Measurements from ENCODE around the gene AGAP1. TPM values are rescaled to one million over a fixed set of nuclear protein-coding genes. Genes with fewer than 3 reads are reported as not detected.

The AGAP1 gene
- total RNA-seq, 1 donor from 2014 or later = 33.7 TPM

GRCh38 chr2:236165842-236166795, 672.3 kb downstream of the AGAP1 start:
- H3K27me3 ChIP-seq (ENCODE audit: control insufficient read depth, insufficient read depth, low read length) = peaks cover 83% of the 10 kb centered on the region
- peak overlapping the region; percentile 4 for H3K4me3 ChIP-seq (ENCODE audit: low read depth, low read length)
- no peaks in the 10 kb centered on the region for H3K36me3 ChIP-seq (ENCODE audit: control insufficient read depth, insufficient read depth, low read length)
- DNase-seq (ENCODE audit: low read depth) = no peak
- no peak for TF ChIP-seq CTCF (IDR thresholded peaks at IDR 0.05; ENCODE audit: insufficient read depth, low read length, poor library complexity, severe bottlenecking)

- H3K36me3 ChIP-seq (ENCODE audit: control insufficient read depth, insufficient read depth, low read length) = no peaks in the 10 kb centered on the region
- H3K4me3 ChIP-seq (ENCODE audit: low read depth, low read length) = peak overlapping the region; percentile 40
- no peak for DNase-seq (ENCODE audit: low read depth)
- TF ChIP-seq CTCF (IDR thresholded peaks at IDR 0.05; ENCODE audit: insufficient read depth, low read length, poor library complexity, severe bottlenecking) = no peak
- H3K27me3 ChIP-seq (ENCODE audit: control insufficient read depth, insufficient read depth, low read length) = peaks cover 84% of the 10 kb centered on the region
Observed at GRCh38 chr2:236166796-236167296, 673.0 kb downstream of the AGAP1 start.

GRCh38 chr2:236167297-236168109, 673.7 kb downstream of the AGAP1 start:
- TF ChIP-seq CTCF (IDR thresholded peaks at IDR 0.05; ENCODE audit: insufficient read depth, low read length, poor library complexity, severe bottlenecking) = no peak
- Histone ChIP-seq H3K4me3 (ENCODE audit: low read depth, low read length) (peak overlapping the region; percentile 40), H3K36me3 (ENCODE audit: control insufficient read depth, insufficient read depth, low read length) (no peaks in the 10 kb centered on the region), H3K27me3 (ENCODE audit: control insufficient read depth, insufficient read depth, low read length) (peaks cover 89% of the 10 kb centered on the region)
- DNase-seq (ENCODE audit: low read depth) = no peak

GRCh38 chr2:236168110-236169080, 674.6 kb downstream of the AGAP1 start, which contains the start of gene GBX2:
GBX2 (minus strand) TSS chr2:236168386; CDS start chr2:236167971, 415 bp downstream.
- no peak for TF ChIP-seq CTCF (IDR thresholded peaks at IDR 0.05; ENCODE audit: insufficient read depth, low read length, poor library complexity, severe bottlenecking)
- peak; percentile 25 for DNase-seq (ENCODE audit: low read depth)
- Histone ChIP-seq H3K27me3 (ENCODE audit: control insufficient read depth, insufficient read depth, low read length) (peaks cover 91% of the 10 kb centered on the region), H3K36me3 (ENCODE audit: control insufficient read depth, insufficient read depth, low read length) (no peaks in the 10 kb centered on the region), H3K4me3 (ENCODE audit: low read depth, low read length) (peak within 1 kb of the TSS; percentile 40)

- H3K4me3 ChIP-seq (ENCODE audit: low read depth, low read length) = no peak overlapping the region
- TF ChIP-seq CTCF (IDR thresholded peaks at IDR 0.05; ENCODE audit: insufficient read depth, low read length, poor library complexity, severe bottlenecking) = no peak
- DNase-seq (ENCODE audit: low read depth) = no peak
- peaks cover 91% of the 10 kb centered on the region for H3K27me3 ChIP-seq (ENCODE audit: control insufficient read depth, insufficient read depth, low read length)
- H3K36me3 ChIP-seq (ENCODE audit: control insufficient read depth, insufficient read depth, low read length) = no peaks in the 10 kb centered on the region
Observed at GRCh38 chr2:236169151-236169721, 675.4 kb downstream of the AGAP1 start.
